Endothelial cell (in vitro differentiated cells): ENCODE measurements around the gene USP3. TPM values are rescaled to one million over a fixed set of nuclear protein-coding genes. Genes with fewer than 3 reads are reported as not detected.

Source experiments
- DNase-seq: peaks from one replicate; pipeline ENCODE4 v3.0.0; 2021; ENCODE audit warnings: low spot score
- H3K27ac Mint-ChIP-seq: one replicate; pipeline ENCODE4 v1.8.0; 2021; ENCODE audit warnings: mixed read lengths, inconsistent platforms; ENCODE audit not compliant: unreplicated experiment
- H3K27me3 Mint-ChIP-seq: one replicate; pipeline ENCODE4 v1.8.0; 2021; ENCODE audit warnings: mild to moderate bottlenecking, moderate library complexity, mixed read lengths, inconsistent platforms; ENCODE audit not compliant: unreplicated experiment
- H3K36me3 Mint-ChIP-seq: one replicate; pipeline ENCODE4 v1.8.0; 2021; ENCODE audit warnings: mild to moderate bottlenecking, low read depth, mixed read lengths, inconsistent platforms; ENCODE audit not compliant: unreplicated experiment
- H3K4me1 Mint-ChIP-seq: one replicate; pipeline ENCODE4 v1.8.0; 2021; ENCODE audit warnings: mild to moderate bottlenecking, mixed read lengths, inconsistent platforms; ENCODE audit not compliant: unreplicated experiment
- H3K4me3 Mint-ChIP-seq: one replicate; pipeline ENCODE4 v1.8.0; 2021; ENCODE audit warnings: mild to moderate bottlenecking, mixed read lengths, inconsistent platforms; ENCODE audit not compliant: unreplicated experiment
- H3K9me3 Mint-ChIP-seq: one replicate; pipeline ENCODE4 v1.8.0; 2021; ENCODE audit warnings: mixed read lengths, inconsistent platforms; ENCODE audit not compliant: unreplicated experiment
- total RNA-seq: library from RNA; stranded (reverse); fragmentation: NEBNext Ultra II Directional; extraction: Animal tissue kit (Norgen Biotek cat#: 25700); gene quantifications from one replicate; pipeline ENCODE4 v1.2.1, GENCODE V29; 2021; ENCODE audit not compliant: unreplicated experiment
- TF ChIP-seq, protein P1 (sequence below): fragments of 200-600 bp; sonication (generic); IDR thresholded peaks from one replicate; pipeline ENCODE4 v1.5.0; 2021; ENCODE audit warnings: antibody characterized with exemption; ENCODE audit not compliant: unreplicated experiment

Gene USP3
- total RNA-seq, 1 donor from 2014 or later: 33.5 TPM

DNA sequence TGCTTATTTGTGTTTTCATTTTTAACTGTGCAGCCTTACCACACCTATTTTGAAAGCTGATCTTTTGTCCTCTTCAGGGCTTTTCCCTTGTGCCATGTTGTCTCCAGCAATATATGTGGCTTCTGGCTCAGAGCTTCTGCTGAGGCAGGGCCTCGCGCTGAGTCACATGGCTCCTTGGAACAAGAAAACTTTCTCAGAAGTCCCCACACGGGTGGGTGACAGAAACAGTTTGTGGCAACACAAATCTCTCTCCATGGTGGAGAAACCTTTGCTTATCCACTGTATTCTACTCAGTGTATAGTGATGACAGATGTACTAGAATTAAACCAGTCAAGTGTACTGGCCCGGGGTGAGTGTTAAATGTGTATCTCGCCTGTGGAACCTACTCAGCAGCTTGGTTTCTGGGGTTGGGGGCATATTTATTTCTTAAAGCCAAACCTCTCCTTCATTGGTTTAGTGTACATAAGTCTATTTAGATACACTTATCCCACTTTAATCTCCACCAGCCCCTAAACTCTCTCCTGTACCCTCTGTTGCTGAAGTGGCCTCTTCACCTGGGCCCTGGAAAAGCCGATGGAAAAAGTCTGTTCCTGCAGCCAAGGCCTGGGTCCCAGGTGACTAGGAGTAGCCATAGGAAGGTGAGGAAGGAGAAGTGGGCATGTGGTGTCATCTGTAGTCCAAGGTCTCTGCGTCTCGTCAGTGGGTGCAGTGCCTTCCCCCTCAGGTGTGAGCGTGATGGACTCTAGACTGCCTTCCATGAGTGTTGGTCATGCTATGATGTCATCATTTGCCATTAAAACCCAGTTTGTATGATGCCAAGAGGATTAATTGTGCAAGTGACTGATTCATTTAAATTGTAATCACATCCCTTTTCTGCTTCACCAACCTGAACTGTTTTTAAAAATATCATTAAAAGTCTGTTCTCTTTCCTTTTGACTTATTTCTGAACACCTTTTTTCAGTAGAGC, 89.6 kb downstream of the USP3 start:
- peaks cover 21% of the 10 kb centered on the region for H3K36me3 Mint-ChIP-seq
- H3K4me3 Mint-ChIP-seq: no peak overlapping the region
- no peaks in the 10 kb centered on the region for H3K9me3 Mint-ChIP-seq
- peaks cover 27% of the 10 kb centered on the region for H3K4me1 Mint-ChIP-seq
- H3K27me3 Mint-ChIP-seq: peaks cover 8% of the 10 kb centered on the region
- H3K27ac Mint-ChIP-seq: no peak overlapping the region
- TF ChIP-seq, protein P1, sequence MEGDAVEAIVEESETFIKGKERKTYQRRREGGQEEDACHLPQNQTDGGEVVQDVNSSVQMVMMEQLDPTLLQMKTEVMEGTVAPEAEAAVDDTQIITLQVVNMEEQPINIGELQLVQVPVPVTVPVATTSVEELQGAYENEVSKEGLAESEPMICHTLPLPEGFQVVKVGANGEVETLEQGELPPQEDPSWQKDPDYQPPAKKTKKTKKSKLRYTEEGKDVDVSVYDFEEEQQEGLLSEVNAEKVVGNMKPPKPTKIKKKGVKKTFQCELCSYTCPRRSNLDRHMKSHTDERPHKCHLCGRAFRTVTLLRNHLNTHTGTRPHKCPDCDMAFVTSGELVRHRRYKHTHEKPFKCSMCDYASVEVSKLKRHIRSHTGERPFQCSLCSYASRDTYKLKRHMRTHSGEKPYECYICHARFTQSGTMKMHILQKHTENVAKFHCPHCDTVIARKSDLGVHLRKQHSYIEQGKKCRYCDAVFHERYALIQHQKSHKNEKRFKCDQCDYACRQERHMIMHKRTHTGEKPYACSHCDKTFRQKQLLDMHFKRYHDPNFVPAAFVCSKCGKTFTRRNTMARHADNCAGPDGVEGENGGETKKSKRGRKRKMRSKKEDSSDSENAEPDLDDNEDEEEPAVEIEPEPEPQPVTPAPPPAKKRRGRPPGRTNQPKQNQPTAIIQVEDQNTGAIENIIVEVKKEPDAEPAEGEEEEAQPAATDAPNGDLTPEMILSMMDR: no peak
- DNase-seq: no peak

DNA sequence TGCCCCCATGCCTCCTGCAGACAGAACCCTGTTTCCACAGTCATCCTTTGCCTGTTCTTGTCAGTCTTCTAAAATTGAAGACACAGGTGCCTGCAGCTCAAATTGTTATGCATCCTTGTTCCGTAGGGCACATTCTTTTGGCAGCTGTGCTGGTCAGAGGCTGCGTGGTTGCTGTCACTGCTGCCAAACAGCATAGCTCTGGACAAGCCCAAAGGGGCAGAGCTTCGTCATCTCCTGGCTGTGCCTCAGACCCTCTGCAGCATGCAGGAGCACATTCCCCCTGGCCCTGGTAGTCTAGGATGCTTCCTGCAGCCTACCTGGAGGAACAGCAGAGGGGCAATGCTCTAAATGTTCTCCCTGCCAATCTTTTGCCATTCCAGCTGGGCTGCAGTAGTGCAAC, 90.7 kb downstream of the USP3 start:
- DNase-seq: no peak
- Mint-ChIP-seq H3K4me1 (peaks cover 27% of the 10 kb centered on the region), H3K4me3 (no peak overlapping the region), H3K36me3 (peaks cover 15% of the 10 kb centered on the region), H3K27me3 (peaks cover 10% of the 10 kb centered on the region), H3K9me3 (no peaks in the 10 kb centered on the region), H3K27ac (peak overlapping the region; percentile 18)
- TF ChIP-seq, protein P1: no peak

DNA sequence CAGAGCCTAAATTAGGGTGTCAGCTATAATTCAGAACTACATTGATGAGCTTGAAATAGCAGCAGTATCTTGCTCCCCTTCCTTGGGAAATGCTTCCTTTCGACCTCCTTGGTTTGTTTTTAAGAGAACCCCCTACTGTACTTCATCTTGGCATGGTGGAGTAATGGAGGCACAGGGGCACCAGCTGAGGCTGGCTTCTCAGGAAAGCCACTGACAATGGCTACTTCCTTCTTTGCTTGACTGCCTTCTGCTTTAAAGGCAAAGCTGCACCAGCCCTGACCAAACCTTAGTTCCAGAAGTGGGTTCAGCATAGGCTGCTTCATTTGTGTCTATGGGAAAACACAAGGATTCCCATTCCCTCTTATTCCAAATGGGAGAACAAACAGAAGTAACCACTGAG, 91.3 kb downstream of the USP3 start:
- H3K4me1 Mint-ChIP-seq: peaks cover 27% of the 10 kb centered on the region
- DNase-seq: no peak
- H3K36me3 Mint-ChIP-seq: peaks cover 12% of the 10 kb centered on the region
- H3K4me3 Mint-ChIP-seq: no peak overlapping the region
- no peaks in the 10 kb centered on the region for H3K9me3 Mint-ChIP-seq
- TF ChIP-seq, protein P1: no peak
- no peak overlapping the region for H3K27ac Mint-ChIP-seq
- peaks cover 10% of the 10 kb centered on the region for H3K27me3 Mint-ChIP-seq

DNA sequence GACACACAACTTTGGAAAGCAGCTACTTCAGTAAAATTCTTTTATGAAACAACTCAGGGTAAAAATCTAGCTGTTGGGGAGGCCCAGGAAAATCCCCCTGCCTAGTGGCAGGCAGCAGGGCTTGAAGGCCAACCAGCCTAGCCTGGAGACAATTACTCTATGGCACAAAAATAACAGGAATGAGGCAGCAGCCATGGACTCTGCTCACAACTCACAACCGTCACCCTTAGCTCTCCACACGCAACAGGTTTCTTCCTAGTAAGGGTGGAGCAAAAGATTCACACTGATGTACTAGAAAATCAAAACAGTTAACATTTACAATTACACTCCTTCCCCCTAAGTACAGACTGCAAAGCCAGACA, 92.3 kb downstream of the USP3 start:
- peaks cover 32% of the 10 kb centered on the region for H3K4me1 Mint-ChIP-seq
- no peaks in the 10 kb centered on the region for H3K9me3 Mint-ChIP-seq
- peak overlapping the region; percentile 52 for H3K27ac Mint-ChIP-seq
- no peak for DNase-seq
- H3K4me3 Mint-ChIP-seq: no peak overlapping the region
- peaks cover 12% of the 10 kb centered on the region for H3K36me3 Mint-ChIP-seq
- TF ChIP-seq, protein P1: no peak
- H3K27me3 Mint-ChIP-seq: peaks cover 15% of the 10 kb centered on the region
